COLO668 (cell line): ENCODE measurements around the gene ACOXL.
"Not testable (repeated sequence)": the region's sequence is repeated elsewhere in the genome, so short reads cannot be mapped to it uniquely, and the experiment has no call there.

ENCODE experiments used
- DNase-seq: peaks from one replicate; lab custom pipeline; 2025; ENCODE audit not compliant: unreplicated experiment; lab: John Stamatoyannopoulos, UW

The ACOXL gene

DNA sequence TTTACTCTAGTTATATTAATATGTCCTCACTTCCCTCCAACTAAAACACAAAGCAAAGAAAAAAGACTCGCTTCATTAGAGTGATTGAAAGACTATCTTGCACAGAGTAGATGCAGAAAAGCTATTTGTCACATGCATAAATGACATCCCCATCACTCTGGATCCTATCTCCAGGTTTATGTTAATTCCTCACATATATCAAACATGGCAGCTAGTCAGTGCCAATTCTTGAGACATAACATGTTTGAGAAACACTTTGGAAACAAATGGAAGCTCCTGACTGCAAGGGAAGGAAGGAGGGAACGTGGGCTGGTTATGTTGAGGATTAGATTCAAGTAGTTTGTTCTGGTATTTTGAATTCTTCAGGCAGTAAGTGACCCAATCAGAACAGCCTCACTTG lies 298.6 kb downstream of the ACOXL start:
- no peak for DNase-seq

DNA sequence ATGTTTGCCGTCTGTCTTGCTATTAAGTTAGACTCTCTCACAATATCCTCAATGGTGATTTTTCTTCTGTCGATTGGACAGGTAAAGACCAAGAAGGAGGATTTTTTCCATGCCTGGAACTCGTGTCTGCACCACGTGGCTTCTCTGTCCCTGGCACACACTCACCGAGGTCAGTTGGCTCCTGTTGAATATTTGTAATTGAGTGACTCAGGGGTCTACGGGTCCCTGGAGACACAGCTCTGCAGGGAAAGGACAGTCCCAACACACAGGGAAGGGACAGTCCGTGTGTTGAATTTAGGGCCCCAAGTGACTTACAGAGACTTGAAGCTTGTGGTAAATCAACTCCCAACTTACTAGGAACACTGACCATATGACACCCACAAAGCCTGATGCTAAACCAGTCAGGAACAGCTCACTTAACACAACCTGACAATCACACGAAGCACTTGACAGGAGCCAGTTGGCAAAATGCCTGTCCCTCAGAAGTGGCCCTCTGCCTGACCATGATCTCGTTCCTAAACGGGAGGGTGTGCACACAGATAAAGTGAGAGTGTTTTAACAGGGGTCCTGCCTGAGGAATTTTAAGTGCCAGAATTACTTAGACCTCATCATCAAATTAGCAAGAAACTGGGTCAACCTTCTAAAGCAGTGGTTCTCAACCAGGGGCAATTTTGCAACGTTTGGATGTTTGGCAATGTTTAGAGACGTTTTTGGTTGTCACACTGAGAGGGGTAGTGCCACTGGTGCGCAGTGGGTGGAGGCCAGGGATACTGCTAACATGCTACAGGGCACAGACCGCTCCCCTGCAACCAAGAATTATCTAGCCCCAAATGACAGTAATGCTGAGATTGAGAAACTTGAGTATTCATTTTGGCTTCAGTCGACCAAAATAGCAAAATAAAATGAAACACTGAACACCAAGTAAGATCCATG lies 299.4 kb downstream of the ACOXL start:
- no peak for DNase-seq

DNA sequence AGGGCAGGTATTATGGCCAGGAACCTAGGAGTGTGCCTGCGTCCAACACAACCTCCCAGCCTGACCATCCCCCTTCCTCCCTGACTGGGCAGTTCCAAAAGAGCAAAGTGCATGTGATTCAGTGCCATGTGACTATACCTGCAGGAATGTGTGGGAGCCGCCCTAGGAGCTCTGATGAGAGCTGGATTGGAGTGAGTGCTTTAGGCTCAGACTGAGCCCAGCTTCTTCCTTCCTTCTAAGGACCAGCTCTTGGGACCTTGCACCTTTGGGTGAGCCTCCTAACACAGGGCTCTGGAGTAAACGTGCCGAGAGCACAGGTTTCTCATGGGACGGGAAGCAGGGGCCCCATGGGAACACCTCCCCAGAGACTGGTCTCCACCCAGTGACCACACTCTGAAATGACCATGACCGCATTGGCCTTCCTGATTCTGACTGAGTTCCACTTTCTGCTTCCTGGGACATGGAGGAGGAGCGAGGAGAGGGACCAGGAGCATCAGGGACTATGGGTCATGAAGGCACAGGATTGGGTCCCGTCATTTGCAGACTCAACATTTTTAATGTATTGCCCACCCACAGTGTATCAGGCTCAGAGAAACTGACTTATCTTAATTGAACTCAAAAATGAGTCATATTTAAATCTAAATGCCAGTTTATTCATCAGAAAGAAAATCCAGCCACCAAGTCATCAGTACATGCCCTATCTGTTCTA lies 300.5 kb downstream of the ACOXL start:
- DNase-seq, result no peak

DNA sequence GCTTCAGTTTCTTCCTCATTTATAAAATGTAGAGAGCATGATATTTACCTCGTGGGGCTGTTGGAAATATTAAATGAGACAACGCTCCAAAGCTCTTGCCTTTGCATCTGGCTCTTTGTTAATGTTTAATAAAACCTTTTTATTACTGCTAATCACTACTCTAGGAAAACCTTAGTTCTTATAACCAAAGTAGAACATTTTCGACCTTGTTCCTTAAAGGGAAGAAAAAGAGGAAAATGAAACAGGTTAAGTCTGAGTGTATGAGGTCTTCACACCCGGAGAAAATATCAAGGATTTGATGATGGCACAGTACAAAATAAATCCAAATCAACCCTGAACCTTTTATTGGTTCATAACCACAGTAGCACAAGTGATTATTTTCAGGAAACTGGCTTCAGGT lies 301.8 kb downstream of the ACOXL start:
- DNase-seq, result no peak

DNA sequence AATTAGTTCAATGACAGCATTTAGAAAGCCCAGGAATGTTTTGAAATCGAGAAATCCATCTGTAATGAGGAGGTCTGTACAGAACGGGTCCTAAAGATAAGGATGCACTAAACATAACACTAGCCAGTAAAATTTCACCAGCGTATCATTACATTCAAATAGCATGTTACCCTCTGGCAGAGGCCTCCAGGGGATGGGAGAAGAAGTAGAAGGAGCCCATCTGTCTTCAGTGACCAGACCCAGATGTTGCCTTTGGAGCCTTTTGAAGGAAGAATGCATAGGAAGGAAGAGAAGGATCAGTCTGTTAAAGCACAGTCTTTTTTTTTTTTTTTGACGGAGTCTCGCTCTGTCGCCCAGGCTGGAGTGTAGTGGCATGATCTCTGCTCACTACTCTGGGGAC lies 302.2 kb downstream of the ACOXL start:
- no peak for DNase-seq

DNA sequence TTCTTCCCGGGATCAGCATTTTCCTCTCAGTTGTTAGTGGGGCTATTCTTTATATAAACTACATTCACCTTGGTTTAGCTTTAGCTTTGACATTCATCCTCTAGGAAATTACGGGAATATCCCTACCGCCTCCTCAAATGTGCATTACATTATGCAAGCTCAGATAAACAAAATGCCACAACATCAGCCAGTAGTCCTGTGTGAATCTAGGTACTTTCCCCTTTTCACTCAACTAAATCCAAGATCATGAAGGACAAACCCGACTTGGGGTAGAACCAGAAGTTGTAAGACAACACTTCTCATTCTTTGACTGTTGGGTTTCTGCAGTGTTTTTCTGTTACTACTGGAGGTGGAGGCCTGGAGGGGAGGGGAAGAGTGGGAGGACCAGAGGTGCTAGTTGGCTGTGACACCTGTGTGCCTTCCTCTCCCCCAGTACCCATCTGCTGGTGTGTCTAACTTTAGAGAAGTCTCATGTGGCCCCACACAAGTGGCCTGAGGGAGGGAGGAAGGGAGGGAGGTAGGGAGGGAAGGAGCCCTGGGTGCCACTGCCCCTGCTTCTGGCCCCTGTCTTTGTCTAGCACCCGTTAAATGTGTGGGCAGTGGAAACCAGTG lies 303.6 kb downstream of the ACOXL start:
- no peak for DNase-seq

DNA sequence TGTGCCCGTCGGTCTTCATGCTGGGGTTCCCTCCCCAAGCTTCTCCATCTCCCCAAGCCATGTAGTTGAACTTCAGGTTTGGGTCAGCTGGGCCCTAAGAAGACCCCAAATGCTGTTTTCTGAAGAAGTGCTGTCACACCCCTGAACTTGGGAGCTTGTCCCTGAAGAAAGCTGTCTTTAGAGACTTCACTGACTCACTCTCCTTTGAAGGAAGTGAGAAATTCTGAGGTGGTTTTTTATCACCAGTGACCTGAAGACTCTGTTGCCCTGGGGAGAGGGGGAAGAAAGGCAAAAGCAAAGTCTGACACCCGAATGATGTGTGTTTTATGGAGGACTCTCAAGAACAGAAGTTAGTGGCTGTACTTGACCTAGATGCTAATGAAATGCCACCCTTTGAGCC lies 304.8 kb downstream of the ACOXL start:
- no peak for DNase-seq

DNA sequence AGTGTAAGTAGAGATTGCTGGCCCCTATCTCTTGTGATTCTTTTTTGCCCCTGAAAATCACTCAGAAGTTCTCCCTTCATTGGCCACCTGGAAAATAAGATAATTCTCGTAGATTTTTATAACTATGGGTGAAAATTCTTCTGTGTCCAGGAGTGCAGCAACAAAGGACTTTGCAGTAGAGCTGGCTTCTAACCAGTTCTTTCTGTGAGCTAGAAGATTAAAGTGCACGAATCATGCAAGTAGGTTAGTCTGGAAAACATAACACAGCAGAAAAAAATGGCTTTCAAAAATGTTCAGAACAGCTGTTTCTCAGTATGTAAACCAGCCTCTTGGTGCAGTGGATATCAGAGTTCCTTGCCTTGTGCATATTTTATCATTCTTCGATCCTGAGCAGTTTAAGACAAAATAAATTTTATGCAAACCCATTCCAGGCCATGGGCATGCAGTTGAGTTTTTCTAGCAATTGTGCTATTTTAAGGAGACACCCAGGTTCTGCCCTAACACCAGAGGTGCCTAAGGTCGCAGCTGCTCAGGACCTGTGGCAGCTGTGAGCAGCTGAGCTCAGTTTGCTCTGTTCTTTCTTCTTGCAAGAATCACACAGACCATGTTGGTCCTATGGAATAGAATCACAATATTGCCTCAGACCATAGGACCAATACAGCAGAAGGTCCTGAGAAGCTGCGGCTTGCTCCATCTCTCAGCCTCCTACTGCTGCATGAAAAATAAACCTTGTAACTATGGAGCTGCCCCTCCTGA lies 307.4 kb downstream of the ACOXL start:
- no peak for DNase-seq

DNA sequence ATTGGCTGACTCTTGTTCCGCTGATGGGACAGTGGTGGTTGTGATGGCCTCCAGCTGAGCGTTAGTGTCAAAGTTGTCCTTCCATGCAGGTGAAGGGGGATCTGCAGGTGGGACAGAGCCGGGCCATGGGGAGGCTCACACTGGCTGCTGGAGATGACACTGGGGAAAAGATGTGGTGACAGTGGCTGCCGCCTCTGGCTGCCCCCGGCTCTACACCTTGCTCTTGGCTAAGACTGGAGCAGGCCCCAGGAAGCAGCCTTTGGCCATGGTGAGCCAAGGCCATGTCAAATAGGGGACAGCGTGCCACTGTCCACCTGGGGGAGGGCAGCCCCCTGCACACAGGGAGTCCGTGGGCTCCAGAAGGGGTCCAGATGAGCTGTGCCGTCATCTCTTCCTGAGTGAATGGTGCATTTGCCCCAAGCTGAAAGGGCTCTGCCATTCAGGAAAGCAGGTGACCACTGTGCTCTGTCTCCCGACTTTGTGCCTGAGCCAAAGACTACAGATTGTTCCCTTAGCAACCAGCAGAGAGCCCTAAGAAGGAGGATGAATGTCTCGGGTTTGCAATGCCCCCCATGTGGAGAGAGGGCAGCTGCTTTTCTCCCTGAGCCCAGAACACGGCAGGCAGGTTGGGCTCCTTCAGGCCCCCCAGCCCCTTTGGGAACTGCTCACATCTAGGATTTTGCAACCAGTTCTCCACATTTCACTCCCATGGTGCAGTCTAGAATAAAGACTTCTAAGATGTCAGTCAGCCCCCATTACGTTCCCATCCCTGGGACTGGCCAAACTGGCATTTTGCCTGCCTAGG lies 309.2 kb downstream of the ACOXL start:
- no peak for DNase-seq

DNA sequence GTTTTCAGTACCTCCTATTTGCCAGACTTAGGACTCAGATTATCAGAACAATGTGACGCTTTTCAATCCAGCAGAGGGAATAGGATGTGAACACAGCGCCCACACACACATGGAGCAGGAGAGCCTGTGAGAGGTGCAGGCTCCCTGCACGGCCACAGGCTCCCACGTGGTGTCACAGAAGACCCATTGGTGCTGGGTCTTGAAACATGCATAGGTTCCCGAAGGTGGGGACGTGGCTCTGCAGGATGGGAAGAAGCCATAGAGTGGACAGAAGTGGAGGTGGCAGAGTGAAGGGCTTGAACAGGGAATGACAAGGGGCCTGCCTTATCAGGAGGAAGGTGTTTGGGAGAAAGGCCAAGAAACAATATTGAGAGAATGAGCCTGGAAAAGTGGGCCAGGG lies 309.9 kb downstream of the ACOXL start:
- DNase-seq, result no peak

DNA sequence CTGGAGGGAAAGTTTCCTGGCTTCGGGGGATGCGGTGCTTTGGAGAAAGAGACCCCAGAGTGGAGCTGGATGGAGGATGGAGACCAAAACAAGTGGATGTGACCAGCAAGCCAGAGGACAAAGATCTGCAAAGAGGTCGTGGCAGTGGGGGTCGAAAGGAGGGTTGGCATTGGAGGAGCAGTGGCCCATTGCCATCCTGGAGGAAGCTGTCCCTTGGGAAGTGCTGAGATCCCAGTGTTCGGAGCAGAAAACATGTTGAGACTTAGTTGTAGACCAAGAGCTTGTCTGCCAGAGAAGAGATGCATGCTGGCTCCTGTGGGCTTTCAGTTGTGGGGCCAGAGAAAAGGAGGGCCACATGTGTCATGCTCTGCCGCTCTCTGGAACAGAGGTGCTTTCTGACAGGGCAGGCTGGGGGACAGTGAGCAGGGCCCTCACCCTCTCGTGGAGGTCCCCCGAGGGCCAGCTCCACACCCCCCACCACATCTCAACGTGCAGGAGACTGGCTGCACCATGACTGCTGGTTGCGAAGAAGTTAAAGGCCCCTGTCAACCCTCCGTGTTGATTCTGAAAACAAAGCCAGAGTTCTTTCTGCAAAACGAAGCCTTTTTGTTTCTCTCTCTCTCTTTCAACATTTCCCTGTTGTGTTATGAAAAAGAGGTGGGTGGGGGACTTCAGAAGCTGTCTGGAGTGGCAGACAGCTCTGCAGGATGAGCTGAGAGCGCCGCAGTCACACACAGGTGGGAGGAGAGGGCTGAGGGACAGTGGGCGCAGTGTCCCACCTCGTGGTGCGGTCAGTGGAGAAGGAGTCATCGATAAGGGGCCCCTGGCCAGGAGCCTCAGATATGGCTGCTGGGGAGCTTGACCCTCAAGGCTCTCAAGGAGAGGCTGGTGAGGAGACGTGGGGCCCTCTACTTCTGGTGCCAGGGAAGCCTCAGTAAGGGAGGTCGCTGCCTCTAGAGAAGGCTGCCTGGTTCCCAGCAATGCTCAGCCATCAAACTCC lies 310.7 kb downstream of the ACOXL start:
- DNase-seq, result no peak

DNA sequence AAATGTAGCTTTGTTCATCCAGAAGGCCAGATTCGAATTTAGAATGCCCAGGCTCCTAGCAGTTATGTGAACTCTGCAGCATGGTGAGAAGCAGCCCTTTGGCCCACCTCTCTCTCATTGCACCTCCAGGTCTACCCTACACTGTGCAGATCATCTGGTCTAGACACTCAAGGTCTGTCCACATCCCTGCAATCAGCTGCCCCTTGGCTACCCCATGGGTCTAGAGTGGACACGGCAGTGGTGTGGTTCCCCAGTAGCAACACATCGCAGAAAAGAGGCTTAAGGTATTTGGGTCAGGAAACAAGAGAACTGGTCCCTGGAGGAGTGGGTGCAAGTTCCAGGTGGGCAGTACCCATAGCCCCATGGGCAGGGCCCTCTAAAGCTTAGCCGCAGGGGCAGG lies 311.7 kb downstream of the ACOXL start:
- no peak for DNase-seq

DNA sequence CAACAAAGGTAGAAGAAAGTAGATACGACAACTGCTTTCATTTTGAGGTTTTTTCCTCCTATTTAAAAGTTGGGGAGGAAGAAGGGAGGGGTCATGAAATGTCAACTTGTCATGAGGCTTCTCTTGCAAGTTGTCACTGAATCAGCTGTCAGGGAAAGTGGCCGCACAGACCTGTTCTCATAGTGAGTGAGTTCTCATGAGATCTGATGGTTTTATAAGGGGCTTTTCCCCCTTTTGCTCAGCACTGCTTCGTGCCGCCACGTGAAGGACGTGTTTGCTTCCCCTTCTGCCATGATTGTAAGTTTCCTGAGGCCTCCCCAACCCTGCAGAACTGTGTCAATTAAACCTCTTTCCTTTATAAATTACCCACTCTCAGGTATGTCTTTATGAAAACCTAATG lies 312.9 kb downstream of the ACOXL start:
- not testable (repeated sequence) for DNase-seq

DNA sequence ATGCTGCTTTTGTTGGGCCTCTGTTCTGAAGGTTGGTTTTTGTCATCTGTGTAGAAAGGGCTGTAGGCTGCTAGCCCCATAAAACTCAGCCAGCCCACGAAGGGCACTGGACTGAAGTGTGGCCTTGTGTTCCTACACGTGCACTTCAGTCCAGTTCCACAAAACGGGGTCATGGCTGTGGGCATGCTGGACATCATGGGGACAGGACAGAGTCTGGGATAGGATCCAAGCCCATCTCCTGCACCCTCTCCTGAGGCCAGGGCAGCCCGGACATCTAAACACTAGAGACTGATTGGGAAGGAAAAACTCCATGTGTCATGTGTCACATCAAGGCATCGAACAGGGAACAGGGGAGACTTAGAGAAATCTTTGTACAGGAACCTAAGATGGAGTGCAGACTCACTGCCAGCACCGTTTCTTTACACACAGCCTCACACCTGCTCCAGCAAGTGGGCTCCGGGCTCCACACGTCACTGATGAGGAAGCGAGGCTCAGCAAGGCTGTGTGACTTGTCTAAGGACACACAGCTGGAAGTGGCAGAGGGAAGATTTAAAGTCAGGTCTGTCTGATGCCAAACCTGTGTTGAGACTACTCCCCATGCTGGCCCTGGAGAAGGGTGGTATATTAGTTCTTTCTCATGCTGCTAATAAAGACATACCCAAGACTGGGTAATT lies 313.5 kb downstream of the ACOXL start:
- no peak for DNase-seq

DNA sequence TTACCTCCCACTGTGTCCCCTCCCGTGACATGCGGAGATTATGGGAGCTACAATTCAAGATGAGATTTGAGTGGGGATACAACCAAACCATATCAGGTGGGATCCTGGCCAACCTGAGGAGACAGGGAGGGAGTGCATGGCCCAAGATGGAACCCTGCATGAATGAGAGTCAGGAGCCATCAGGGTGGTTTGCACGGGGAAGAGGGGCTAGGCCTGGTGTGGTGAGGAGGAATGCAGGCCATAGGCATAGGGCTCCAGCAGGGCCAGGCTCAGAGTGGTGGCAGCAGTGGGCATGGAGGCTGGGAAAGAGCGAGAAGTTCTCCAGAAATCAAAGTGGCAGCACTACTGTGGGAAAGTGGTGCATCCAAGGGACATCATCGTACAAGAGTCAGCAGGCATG lies 314.3 kb downstream of the ACOXL start:
- no peak for DNase-seq

DNA sequence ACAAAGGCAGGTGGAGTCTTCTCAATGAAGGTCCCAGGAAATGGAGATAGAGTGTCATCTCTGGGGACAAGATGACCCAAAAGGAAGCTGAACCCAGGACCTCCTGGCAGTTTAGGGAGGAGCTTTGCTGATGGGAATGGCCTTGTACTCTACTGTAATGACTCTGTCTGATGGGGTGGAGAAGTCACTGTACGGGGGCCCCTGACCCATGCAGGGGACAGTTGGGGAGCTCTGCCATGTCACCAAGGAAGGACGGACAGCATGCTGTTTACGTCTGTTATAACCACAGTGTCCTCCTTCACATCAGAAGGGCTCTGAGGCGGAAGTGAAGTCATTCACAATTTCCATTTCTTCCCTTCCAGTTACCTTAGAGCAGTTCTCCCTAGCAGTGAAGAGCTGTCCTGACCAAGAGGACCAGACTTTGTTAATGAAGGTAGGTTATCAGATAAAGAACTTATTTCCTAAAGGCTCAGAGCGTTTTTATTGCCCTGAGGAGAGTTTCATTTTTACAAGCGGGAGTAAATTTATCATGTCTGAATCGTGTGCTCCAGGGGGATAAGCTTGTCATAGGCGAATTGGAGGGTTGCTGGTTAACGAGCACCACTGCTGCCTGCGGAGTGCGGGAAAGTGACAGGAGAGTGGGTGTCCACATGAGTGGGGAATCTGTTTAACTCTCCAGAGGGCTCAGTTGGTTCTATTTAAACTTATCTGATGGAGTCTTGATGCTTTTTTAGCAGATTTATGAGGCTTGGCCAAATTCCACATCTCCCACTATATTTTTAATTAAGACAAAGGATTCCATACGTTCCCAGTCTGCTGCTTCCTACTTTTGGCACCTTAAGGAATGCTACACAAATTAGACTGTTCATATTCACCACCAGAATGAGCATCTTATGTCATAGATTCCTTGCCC lies 316.7 kb downstream of the ACOXL start:
- no peak for DNase-seq

DNA sequence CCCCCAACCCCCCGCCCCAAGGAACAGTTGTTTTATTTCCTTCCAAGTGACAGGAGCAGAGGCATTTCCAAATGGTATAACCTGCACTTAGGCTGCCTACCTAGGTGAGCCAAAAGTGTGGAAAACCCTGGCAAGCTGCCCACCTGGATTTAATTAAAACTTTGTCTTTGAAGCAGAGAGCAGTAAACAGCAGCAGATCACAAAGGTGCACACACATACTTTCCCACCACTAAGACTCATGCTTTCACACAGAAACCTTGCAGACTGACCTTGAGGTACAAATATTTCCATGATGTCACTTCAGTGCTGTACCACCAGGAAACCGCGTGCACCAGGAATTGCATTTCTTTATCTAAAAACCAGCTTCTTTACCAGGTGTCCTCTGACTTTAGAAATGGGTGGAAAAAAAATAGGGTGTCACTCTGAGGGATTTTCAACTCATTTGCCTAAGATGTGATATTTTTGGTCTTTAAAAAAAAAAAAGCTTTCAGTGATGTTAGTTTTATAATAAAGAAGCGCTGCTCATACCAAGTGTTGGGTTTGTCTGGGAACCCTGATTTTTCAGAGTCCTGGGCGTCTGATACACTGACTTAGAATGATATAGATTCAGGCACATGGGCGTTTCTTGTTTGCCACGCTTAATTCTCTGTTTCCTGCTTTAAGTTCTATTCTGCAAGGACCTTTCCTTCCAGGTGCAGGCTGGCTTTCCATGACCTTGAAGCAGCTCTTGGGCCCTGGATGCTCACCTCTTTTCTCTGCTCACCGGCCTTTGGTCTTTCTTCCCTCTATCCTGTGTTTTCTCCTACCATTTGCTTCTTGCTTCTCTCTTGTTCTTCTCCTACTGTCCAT lies 317.6 kb downstream of the ACOXL start:
- no peak for DNase-seq
